Measurements from ENCODE around the gene TNRC6A.

- no peak for TF ChIP-seq BHLHE40 (IDR thresholded peaks at IDR 0.05; ENCODE audit: borderline replicate concordance)
- no peak for TF ChIP-seq HDGF (IDR thresholded peaks at IDR 0.05; ENCODE audit: borderline replicate concordance)
- TF ChIP-seq L3MBTL2 (conservative IDR thresholded peaks at IDR 0.05) = no peak
- no peak for TF ChIP-seq ELF4 (IDR thresholded peaks at IDR 0.05)
- no peak for TF ChIP-seq FOXM1 (IDR thresholded peaks at IDR 0.05; ENCODE audit: borderline replicate concordance)
- TF ChIP-seq FOXK2 (IDR thresholded peaks at IDR 0.05) = no peak
- TF ChIP-seq LEF1 (IDR thresholded peaks at IDR 0.05; ENCODE audit: borderline replicate concordance) = no peak
- no peak for TF ChIP-seq SUZ12 (IDR thresholded peaks at IDR 0.05)
- TF ChIP-seq ZNF384 (IDR thresholded peaks at IDR 0.05) = no peak
- no peak for TF ChIP-seq SP1 (IDR thresholded peaks at IDR 0.05)
These were observed 93.1 kb downstream of the TNRC6A start for GRCh38 chr16:24822542-24822941.
